Ramos (cell line): Measurements from ENCODE around the gene CFAP97D1.

ENCODE experiments used
- in situ Hi-C: fragments of 300-500 bp; cut with MboI; formaldehyde crosslinking; loops from one replicate; pipeline ENCODE4 v1.14.3; 2022; ENCODE audit warnings: low sequenced_read_pairs; ENCODE audit not compliant: unreplicated experiment

Gene CFAP97D1

DNA sequence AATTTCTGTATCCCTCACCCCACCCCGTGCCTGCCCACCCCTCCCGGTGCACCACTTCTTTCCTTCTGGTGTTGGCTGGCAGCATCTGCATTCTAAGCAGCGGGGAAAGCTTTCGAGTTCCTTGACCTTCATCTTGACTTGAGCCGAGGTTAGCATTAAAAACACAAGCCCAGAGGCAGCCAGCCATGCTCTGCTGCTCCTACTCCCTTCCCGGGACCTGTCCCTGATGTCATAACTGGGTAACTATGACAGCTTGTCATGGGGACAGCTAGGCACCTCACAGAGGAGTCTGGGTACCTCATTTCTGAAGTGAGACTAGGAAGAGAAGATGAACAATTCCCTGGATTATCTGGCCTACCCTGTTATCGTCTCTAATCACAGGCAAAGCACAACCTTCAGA, at the start of gene CFAP97D1:
Gene CFAP97D1 (plus strand): TSS at position 301 of the 400 bp plus-strand sequence. CDS start 28 bp downstream, at position 329.
- in situ Hi-C loops, result no loop called here

DNA sequence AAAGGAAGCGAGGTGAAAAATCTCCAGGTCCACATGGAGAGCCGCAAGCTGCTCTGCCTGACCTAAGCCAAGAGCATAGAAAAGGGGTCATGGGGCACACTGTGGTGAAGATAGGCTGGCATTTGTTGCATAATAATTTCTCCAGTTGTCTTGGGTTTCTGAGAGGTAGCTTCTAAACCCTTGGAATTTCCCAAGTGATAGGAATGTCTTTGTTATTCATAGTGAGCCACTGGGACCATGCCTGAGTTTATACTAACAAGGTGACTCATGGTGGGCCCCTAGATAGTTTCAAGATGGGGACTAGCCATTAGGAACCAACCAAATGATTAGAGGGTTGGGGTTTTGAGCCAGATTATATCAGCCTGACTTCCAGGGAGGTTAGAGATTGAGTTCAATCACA, 47.3 kb upstream of the CFAP97D1 start:
- in situ Hi-C loops, result no loop called here

DNA sequence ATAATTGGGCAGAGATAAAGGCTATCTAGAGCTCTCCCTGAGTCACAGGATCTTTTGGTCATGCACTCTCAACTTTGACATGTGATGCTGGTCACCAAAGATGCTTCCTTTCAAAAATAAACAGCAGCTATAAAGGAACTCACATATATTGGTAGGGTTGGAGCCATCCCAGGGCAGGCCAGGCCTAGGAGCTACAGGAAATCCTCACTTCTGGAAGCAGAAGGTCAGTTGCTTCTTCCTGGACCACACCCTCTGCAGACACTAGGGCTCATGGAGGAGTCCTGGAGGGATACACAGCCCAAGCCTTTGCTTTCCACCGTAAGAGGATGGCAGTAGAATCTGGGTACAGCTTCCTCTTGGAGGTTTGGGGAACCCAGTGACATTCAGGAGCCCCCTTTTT, 46.3 kb upstream of the CFAP97D1 start:
- in situ Hi-C loops, result no loop called here

DNA sequence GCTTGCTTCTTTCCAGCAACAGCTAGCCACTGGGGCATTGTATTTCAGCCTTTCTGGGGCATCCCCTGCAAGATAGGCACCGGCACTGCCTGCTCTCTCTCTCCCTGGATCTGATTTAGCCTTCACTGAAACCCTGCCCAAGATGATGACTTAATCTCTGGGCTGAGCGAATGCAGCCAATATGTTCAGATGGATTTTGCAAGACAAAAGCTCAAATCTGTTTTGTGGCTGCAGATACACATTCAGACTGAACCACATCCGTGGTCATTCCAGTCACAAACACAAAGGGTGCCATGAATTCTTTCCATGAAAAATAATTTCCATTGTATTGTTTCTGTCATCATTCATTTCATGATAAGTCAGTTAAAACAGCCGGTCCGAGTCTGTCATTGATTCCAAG, 45.9 kb upstream of the CFAP97D1 start:
- in situ Hi-C loops, result no loop called here

DNA sequence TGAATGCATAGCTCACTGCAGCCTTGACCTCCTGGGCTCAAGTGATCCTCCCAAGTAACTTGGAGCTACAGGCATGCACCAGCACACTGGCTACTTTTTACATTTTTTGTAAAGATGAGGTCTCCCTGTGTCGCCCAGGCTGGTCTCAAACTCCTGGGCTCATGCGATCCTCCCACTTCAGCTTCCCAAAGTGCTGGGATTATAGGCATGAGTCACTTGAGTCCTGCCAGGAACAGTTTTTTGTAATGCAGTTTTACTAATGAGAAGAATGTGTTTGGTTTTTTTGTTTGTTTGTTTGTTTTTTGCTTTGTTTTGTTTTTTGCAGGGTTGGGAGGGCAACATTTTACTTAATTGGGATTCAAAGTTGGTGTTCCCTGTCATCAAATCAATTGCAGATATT, 43.8 kb upstream of the CFAP97D1 start:
- in situ Hi-C loops, result no loop called here

DNA sequence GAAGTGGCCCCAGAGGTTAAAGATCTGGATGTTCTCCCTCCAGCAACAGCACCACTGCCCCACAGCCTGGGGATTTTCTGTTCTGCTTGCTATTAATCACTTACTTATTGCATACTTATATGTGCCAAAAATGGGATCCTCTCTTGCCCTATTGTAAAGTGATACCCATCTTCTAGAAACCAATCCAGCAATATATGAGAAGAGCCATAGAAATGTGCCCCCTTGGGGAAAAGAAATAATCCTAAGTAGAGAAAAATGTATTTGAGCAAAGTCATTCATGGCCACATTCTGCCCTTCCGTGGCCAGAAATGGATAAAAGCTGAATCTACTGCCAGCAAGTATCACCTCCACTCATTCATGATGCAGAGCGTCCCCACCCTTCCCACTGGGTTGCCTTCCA, 42.5 kb upstream of the CFAP97D1 start:
- in situ Hi-C loops, result no loop called here

DNA sequence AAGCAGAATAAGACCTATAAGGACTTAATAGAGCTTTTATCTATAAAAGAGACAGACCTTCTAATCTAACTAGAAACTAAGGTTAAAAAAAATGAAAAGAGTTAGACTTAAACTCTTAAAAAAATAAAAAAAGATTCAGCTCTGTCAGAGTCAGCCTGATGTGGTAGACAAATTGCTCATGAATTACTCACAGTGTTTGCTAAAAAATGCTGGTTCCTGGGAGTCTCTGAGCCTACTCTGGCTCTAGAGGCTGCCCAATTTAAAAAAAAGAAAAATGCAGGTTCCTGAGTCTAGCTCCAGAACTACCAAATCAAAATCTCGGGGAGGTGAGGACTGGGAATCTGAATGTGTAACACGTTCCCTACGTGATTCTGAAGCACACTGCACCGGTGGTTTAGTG, 39.7 kb upstream of the CFAP97D1 start:
- in situ Hi-C loops, result no loop called here

DNA sequence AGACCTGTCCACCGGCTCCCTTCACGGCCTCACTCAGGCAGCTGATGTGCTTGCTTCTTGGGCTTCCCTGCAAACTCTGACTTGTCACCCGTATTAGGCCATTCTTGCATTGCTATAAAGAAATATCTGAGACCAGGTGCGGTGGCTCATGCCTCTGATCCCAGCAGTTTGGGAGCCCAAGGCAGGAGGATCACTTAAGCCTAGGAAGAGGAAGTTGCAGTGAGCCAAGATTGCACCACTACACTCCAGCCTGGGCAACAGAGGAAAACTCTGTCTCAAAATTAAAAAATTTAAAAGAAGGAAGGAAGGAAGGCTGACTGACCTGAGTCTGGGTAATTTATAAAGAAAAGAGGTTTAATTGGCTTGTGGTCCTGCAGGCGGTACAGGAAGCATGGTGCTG, 38.6 kb upstream of the CFAP97D1 start:
- in situ Hi-C loops, result no loop called here

DNA sequence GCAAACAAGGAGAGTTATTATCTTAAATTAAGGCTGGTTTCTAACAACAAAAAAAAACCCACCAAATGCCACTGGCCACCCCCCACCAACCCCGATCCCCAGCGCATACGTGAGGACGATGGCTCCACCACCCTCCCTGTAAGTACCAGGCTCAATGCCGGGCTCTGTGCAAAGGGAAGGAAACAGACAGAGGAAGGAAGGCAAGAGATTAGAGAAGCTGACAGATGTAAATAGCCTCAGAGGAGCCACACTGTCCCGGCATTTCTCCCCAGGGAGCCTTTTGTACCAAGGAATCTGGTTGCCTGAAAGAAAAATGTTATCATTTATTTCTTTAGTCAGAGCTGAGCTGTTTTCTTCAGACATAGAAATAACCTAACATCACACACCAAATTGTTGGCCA, 34.7 kb upstream of the CFAP97D1 start:
- in situ Hi-C loops, result no loop called here

DNA sequence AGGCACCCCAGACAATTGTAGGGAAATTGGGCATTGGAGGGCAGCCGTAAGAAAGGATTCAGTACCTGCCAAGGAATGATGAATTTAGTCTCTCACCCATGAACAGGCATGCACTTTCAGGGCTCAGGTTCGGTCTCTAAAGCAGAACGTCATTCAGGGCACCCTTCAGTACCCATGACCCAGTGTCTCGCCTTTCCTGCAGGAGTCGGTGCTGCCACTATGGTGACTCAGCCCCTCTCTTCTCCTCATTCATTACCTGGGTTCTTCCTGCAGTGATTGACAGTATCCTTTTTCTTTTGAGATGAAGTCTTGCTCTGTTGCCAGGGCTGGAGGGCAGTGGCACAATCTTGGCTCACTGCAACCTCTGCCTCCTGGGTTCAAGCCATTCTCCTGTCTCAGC, 30.1 kb upstream of the CFAP97D1 start:
- in situ Hi-C loops, result loop anchor here (5.0 kb wide), 1 partner anchor 53 kb away; no protein-coding TSS in a partner anchor

DNA sequence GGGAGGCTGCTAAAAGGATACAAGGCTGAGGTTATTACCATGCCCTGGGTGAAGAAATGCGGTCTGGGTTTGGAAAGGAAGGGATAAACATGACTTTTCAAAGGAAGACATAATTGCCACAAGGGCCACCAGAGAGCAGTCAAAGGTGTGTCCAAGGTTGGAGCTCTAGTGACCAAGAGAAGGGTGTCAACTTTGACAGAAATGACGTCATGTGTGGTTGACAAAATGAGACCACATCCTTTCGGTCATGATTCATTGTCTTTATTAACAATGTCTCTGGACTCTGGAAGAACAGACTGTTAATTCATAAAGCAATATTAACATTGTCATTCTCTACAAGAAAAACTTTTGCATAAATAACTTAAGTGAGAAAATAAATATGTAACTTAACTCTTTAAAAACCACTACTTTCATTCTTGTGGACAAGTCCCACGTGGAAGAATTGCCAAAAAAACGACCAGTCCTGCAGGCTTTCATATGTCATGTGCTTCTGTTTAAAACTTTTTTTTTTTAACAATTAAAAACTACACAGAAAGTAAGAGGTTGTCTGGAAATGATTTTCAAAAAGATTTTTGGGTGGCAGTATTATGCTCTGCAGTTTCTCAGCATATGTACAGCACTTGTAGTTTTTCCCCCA, 26.6 kb upstream of the CFAP97D1 start:
- in situ Hi-C loops, result loop anchor here (5.0 kb wide), 1 partner anchor 56 kb away; no protein-coding TSS in a partner anchor

DNA sequence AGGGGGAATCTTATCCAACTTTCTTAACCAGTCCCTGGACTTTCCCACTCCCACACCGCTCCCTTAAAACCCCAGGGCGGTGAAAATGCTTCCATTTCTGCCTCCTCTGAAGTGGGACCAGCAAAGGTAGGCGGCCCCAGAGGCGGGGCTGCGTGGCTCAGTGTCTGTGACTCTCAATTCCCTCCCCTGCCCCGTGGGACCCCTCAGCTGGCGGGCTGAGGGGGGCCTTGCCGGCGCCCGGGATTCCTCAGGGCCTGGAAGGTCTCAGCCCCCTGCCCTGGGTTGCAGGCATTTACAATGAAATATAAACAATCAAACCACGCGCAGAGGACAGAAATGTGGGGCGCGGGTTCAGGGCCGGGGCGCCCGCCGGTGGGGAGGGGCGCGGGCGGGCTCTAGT, 25.3 kb upstream of the CFAP97D1 start:
- in situ Hi-C loops, result loop anchor here (5.0 kb wide), 1 partner anchor 58 kb away; no protein-coding TSS in a partner anchor

DNA sequence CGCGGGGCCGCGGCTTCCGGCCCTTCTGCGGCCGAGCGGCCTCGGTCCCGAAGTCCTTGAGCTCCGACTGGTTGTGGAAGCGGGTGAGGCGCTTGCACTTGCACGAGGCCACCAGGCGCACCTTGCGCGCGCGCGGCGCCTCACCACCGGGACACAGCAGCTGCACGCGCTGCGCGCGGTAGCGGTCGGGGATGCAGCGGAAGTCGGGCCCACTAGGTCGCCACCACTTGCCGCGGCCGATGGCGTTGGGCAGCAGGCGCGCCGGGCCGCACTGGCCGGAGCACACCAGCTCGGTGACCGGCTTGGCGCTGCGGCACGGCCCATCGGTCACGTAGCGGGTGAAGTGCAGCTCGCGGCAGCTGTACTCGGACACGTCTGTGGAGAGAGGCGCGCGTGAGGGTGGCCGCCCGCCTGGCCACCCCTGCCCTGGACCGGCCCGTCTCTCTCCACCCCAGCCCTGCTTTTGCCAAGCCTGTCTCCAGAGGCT, 24.8 kb upstream of the CFAP97D1 start:
- in situ Hi-C loops, result no loop called here

DNA sequence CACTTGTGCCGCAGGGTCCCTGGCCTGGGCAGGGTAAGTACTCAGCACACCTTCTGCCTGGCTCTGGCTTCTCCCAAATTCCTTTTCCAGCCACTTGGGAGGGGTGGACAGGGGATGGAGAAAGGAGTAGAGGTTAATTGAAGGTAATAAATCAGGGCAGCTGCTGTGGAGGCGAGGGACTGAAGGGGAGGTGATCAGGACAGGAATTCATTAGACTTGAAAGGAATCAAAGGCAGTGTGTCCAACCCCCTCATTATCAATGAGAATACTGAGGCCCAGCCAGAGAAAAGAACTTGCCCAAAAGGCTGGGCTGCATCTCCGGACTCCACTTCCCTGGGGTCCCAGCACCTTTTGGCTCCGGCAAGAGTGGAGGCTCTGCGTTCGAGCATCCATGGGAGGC, 24.0 kb upstream of the CFAP97D1 start:
- in situ Hi-C loops, result no loop called here

DNA sequence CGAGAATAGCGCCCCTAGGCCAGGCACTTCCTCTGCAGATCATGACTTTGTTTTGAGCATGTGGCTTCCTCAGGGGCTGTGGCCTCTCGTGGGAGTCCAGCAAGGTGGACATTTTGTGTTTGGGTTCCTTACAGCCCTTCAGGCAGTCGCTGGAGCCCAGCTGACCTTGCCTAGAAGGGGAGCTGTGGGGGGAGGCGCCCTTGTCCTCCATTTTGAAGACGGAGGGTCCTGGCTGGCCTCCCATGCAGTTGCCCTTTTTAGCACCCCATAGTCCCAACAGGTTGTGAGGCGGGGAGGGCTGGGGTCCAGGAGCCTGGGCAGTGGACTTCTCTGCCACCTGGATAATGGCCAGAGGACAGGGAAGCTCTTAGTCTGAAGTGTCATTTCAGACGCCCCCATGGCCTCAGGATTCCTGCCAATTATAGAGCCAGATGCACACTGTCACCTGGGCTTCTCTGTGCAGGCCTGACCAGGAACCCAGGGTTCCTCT, 23.0 kb upstream of the CFAP97D1 start:
- in situ Hi-C loops, result no loop called here

DNA sequence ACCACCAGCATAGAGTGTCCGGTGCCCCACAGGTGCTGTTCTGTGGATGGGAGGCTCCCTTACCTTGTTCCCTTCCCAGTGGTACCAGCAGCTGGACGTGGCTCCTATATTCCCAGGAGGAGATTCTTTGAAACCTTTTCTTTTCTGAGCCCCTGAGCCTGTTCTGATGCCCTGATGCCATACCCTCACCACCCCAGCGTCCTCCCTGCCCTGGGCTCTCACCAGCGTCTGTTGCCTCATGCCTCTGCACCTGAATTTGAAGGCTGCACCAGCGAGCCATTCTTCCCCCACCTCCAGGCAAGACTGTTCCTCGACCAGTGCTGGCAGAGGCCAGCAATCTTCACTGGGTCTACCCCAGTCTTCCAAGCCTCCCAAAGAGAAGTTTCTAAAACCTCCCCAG, 22.1 kb upstream of the CFAP97D1 start:
- in situ Hi-C loops, result no loop called here

DNA sequence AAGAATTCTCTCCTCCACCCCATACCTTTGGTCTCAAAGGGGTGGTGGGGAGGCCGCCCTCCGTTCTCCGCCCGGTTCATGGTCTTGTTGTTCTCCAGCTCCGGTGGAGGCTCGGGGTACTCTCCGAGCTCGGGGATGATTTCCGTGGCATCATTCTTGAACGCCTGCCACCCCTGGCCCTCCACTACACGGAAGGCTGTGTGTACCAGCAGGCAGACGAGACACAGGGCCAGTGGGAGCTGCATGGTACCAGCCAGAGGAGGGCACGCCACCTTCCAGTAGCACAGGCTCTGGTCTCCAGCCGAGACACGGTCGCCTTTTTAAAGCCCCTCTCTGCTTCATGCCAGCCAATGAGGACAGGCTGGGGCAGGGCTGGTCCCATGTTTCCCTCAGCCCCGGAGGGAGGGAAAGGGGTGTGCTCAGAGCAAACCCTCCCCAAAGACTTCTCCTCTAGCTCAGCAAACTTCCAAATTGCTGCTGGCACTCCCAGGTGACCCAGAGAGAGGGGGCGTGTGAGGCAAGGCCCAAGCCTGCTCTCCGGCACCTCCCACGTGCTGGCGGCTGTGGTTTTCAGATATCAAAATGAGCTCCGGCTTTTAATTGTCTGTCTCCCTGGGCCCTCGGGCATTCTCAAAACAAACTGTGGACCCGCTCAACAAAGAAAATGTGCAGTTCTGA, 21.6 kb upstream of the CFAP97D1 start, which contains the start of gene SOST:
Gene SOST (minus strand): TSS at position 295 of the 678 bp plus-strand sequence. CDS start 50 bp downstream, at position 245.
- in situ Hi-C loops, result no loop called here

DNA sequence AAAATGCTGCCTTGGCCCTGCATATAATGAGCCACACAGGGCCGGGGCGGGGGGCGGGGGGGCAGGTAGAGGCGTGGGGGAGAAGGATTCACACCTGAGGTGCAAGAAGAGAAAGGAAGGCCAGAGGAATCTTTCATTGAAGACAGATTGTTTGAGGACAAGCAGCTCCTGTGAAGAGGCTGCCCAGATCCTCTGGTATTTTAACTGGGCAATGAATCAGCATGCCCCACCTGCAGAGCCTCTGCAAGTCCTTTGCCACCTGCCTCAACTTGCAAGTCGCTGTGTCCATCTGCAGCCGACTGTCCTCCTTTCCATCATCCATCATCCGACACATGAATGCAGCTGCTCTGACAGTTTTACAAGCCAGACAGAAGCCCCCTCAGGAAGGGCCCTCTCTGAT, 20.4 kb upstream of the CFAP97D1 start:
- in situ Hi-C loops, result loop anchor here (5.0 kb wide), 1 partner anchor 188 kb away; no protein-coding TSS in a partner anchor

DNA sequence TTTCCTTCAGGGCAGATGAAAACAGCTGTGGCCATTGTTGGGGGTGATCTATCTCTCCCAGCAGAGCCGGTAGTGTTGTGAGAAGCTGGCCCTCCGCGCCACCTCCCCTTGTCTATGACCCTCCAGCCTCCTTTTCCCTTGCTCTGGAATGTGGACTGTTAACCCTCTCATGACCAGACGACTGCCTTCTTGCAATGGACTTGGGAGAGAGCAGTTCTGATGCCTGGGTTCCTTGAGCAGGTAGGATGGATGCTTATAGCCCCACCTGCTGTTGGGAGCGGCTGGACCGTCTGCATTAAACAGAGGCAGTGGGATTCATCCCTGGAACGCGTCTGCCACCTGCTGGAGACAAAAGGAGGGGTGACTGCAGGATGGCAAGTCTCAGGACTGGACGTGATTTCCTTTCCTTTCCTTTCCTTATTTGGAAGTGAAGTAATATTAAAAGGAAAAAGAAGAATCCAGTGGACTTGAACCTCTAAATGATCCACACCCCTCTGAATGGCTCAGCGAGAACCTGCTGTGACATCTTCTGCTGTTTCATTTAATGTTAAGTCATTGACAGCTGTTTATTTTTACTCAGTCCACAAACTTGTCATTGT, 19.9 kb upstream of the CFAP97D1 start:
- in situ Hi-C loops, result loop anchor here (5.0 kb wide), 1 partner anchor 188 kb away; no protein-coding TSS in a partner anchor

DNA sequence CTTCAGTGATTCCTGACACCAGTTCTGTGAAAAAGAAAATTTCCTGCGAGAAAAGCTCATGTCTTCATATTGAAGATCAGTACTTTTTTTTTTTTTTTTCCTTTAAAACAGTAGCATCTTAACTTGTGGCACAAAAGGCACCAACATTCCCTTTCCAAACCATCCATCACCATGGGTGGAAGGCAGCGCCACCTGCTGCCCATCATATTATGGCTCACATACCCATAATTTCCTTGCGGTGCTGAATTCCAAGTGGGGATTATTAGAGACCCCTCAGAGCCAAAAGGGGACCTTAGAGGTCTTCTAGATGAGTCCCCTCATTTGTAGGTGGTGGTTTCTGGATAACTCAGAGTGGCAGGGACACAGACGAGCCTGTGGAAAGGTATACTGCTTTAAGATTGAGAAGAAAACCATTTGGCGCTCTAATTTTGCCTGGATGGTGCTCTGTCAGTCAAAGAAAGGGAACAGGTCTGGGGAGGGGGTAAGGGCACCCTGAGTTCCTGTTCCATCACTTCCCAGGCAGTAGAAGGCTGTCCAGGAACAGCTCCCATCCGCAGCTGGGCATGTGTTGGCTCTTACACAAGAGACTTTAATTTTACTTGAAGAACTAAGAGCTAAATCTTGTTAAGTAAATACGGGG, 13.7 kb upstream of the CFAP97D1 start:
- in situ Hi-C loops, result no loop called here
